ENCODE results near the gene GTF2I. TPM values are rescaled to one million over a fixed set of nuclear protein-coding genes. Genes with fewer than 3 reads are reported as not detected.
"Not testable (repeated sequence)": the region's sequence is repeated elsewhere in the genome, so short reads cannot be mapped to it uniquely, and the experiment has no call there.

The GTF2I gene
- total and polyA plus RNA-seq, 4 donors, result 196 to 361 (median 271) TPM

DNA sequence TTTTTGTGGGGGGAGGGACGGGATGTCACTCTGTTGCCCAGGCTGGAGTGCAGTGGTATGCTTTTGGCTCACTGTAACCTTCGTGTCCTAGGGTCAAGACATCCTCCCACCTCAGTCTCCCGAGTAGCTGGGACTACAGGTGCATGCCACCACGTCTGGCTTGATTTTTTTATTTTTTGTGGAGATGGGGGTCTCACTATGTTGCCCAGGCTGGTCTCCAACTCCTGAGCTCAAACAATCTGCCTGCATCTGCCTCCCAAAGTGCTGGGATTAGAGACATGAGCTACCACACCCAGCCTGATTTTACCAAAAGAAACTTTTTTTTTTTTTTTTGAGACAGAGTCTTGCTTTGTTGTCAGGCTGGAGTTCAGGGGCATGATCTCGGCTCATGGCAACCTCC lies 10.0 kb downstream of the GTF2I start:
- not testable (repeated sequence) for H3K27me3 ChIP-seq (ENCODE audit: control insufficient read depth, insufficient read depth, low read length); H3K27ac ChIP-seq (ENCODE audit: low read depth, low read length); H3K9me3 ChIP-seq (ENCODE audit: control insufficient read depth, insufficient read depth, low read length); DNase-seq (ENCODE audit: low read depth in 4 of 6, low spot score in 6 of 6); H3K4me3 ChIP-seq (ENCODE audit: low read depth, low read length)
- no CpG with 5 or more reads among the region's 5 CpGs for WGBS (ENCODE audit: insufficient coverage)
- Histone ChIP-seq H3K4me1 (ENCODE audit: control insufficient read depth, insufficient read depth, low read length) (peaks cover 12% of the 10 kb centered on the region), H3K36me3 (ENCODE audit: control insufficient read depth, insufficient read depth, low read length) (peaks cover 19% of the 10 kb centered on the region)

DNA sequence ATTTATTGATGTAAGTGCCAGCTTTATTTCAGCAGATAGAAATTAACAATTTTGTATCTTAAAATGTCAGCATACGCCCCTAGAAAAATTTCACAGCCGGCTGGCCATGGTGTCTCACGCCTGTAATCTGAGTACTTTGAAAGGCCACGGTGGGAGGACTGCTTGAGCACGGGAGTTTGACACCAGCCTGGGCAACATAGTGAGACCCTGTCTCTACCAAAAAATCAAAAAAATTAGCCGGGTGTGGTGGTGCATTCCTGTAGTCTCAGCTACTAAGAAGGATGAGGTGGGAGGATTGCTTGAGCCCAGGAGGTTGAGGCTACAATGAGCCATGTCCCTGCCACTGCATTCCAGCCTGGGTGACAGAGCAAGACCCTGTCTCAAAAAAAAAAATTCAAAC lies 14.1 kb downstream of the GTF2I start:
- Histone ChIP-seq H3K9me3 (ENCODE audit: control insufficient read depth, insufficient read depth, low read length) (no peaks in the 10 kb centered on the region), H3K4me3 (ENCODE audit: low read depth, low read length) (no peak overlapping the region), H3K27me3 (ENCODE audit: control insufficient read depth, insufficient read depth, low read length) (no peaks in the 10 kb centered on the region), H3K4me1 (ENCODE audit: control insufficient read depth, insufficient read depth, low read length) (peaks cover 4% of the 10 kb centered on the region), H3K36me3 (ENCODE audit: control insufficient read depth, insufficient read depth, low read length) (peaks cover 29% of the 10 kb centered on the region), H3K27ac (ENCODE audit: low read depth, low read length) (no peak overlapping the region)
- 83% methylated on average over 3 of the region's 6 CpGs for whole genome bisulfite sequencing (ENCODE audit: insufficient coverage)
- DNase-seq (ENCODE audit: low read depth in 4 of 6, low spot score in 6 of 6), result no peak

DNA sequence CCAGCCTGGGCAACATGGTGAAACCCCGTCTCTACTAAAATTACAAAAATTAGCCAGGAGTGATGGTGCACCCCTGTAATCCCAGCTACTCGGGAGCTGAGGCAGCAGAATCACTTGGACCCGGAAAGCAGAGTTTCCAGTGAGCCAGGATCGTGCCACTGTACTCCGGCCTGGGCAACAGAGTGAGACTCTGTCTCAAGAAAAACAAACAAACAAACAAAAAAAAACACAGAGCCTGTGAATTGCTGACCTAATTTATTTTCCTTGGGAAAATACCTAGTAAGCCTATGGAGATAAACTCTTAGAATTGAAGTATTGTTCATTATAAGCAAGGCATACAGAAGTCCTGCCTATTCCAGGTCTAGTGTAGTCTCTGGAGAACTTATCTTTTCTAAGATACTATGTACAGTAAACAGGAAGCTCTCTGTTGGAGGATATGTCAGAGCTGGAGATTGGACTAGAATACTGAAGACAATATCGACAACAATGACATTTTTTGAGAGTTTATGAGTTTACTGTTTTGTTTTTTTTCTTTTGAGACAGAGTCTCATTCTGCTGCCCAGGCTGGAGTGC lies 14.9 kb downstream of the GTF2I start:
- Histone ChIP-seq H3K36me3 (ENCODE audit: control insufficient read depth, insufficient read depth, low read length) (peaks cover 21% of the 10 kb centered on the region), H3K9me3 (ENCODE audit: control insufficient read depth, insufficient read depth, low read length) (no peaks in the 10 kb centered on the region), H3K4me3 (ENCODE audit: low read depth, low read length) (no peak overlapping the region), H3K27me3 (ENCODE audit: control insufficient read depth, insufficient read depth, low read length) (no peaks in the 10 kb centered on the region), H3K4me1 (ENCODE audit: control insufficient read depth, insufficient read depth, low read length) (peaks cover 4% of the 10 kb centered on the region), H3K27ac (ENCODE audit: low read depth, low read length) (no peak overlapping the region)
- WGBS (ENCODE audit: insufficient coverage), result 55% methylated on average over 5 of the region's 6 CpGs
- DNase-seq (ENCODE audit: low read depth in 4 of 6, low spot score in 6 of 6), result no peak

DNA sequence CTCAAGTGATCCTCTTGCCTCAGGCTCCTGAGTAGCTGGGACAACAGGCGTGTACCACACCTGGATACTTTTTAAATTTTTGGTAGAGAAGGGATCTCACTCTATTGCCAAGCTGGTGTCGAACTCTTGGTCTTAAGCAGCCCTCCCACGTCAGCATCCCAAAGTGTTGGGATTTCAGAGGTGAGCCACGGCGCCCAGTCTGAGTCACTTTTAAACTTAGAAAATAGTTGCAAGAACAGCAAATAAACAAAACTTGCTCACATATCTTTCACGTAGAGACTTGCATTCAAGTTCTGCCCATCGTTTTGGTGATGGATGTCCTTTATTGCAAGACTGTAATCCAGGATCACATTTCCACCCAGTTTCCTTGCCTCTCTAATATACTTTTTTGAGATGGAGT lies 16.6 kb downstream of the GTF2I start:
- Histone ChIP-seq H3K9me3 (ENCODE audit: control insufficient read depth, insufficient read depth, low read length) (no peaks in the 10 kb centered on the region), H3K4me1 (ENCODE audit: control insufficient read depth, insufficient read depth, low read length) (peaks cover 4% of the 10 kb centered on the region), H3K36me3 (ENCODE audit: control insufficient read depth, insufficient read depth, low read length) (peaks cover 19% of the 10 kb centered on the region), H3K27ac (ENCODE audit: low read depth, low read length) (no peak overlapping the region), H3K4me3 (ENCODE audit: low read depth, low read length) (no peak overlapping the region), H3K27me3 (ENCODE audit: control insufficient read depth, insufficient read depth, low read length) (no peaks in the 10 kb centered on the region)
- 83% methylated on average over 3 of the region's 7 CpGs for WGBS (ENCODE audit: insufficient coverage)
- no peak for DNase-seq (ENCODE audit: low read depth in 4 of 6, low spot score in 6 of 6)

DNA sequence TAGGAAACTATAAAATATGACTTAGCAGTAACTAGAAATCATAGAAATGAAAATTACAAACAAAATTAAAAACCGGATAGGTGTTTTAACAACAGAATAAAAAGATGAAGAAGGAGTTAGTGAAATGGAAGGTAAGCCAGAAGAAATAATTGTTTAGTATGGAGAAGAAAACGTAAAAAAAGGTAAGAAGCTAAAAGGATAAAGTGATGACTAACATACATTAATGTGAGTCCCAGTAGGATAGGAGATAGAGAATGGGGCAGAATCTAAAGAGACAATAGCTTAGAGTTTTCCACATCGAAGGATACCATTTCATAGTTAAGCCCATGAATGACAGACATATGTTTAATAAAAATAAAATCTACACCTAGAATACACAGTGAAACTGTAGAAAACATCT lies 25.3 kb downstream of the GTF2I start:
- Histone ChIP-seq H3K27me3 (ENCODE audit: control insufficient read depth, insufficient read depth, low read length) (no peaks in the 10 kb centered on the region), H3K4me3 (ENCODE audit: low read depth, low read length) (no peak overlapping the region), H3K4me1 (ENCODE audit: control insufficient read depth, insufficient read depth, low read length) (no peaks in the 10 kb centered on the region), H3K9me3 (ENCODE audit: control insufficient read depth, insufficient read depth, low read length) (no peaks in the 10 kb centered on the region), H3K27ac (ENCODE audit: low read depth, low read length) (no peak overlapping the region), H3K36me3 (ENCODE audit: control insufficient read depth, insufficient read depth, low read length) (peaks cover 17% of the 10 kb centered on the region)
- DNase-seq (ENCODE audit: low read depth in 4 of 6, low spot score in 6 of 6), result no peak
- 83% methylated on average over 1 of the region's 3 CpGs for WGBS (ENCODE audit: insufficient coverage)

DNA sequence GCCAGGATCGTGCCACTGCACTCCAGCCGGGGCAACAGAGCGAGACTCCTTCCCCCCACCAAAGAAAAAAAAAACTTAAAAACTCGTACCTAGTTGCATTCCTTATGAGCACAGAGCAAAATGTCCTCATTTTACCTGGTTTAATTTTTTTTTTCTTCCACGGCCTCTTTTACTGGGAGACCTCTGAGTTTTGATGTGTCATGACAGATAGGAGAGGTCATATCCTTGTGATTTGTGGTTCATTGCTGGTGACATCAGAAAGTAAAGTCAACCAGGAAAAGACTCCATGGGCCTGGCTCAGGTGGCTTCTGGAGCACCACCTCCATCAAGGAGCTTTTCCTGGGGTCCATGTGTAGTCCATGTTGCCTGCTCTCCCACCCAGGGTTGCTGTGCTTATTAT lies 26.3 kb downstream of the GTF2I start:
- WGBS (ENCODE audit: insufficient coverage), result 100% methylated on average over 3 of the region's 5 CpGs
- H3K4me3 ChIP-seq (ENCODE audit: low read depth, low read length), result no peak overlapping the region
- H3K9me3 ChIP-seq (ENCODE audit: control insufficient read depth, insufficient read depth, low read length), result no peaks in the 10 kb centered on the region
- H3K4me1 ChIP-seq (ENCODE audit: control insufficient read depth, insufficient read depth, low read length), result no peaks in the 10 kb centered on the region
- peaks cover 17% of the 10 kb centered on the region for H3K36me3 ChIP-seq (ENCODE audit: control insufficient read depth, insufficient read depth, low read length)
- no peaks in the 10 kb centered on the region for H3K27me3 ChIP-seq (ENCODE audit: control insufficient read depth, insufficient read depth, low read length)
- no peak for DNase-seq (ENCODE audit: low read depth in 4 of 6, low spot score in 6 of 6)
- H3K27ac ChIP-seq (ENCODE audit: low read depth, low read length), result no peak overlapping the region

DNA sequence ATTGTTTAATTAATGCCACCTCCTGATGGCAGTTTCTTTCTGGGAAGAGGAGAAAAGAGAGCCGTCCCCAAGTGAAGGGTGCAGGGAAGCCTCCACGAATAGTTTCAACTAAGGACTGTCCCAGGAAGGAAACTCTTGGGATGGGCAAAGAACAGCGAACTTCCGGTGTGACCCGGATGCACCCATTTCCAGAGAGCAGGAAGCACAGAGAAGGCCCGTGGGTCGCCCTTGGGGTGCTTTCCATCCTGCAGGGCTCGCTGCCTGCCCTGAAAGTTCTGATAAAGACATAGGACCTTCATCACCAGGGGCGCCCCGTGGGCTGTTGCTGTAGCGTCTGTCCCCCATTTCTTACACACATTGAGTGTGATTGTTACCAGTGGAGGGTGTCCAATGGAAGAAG lies 27.0 kb downstream of the GTF2I start:
- Histone ChIP-seq H3K27me3 (ENCODE audit: control insufficient read depth, insufficient read depth, low read length) (no peaks in the 10 kb centered on the region), H3K36me3 (ENCODE audit: control insufficient read depth, insufficient read depth, low read length) (peaks cover 20% of the 10 kb centered on the region), H3K4me3 (ENCODE audit: low read depth, low read length) (no peak overlapping the region), H3K4me1 (ENCODE audit: control insufficient read depth, insufficient read depth, low read length) (no peaks in the 10 kb centered on the region), H3K9me3 (ENCODE audit: control insufficient read depth, insufficient read depth, low read length) (no peaks in the 10 kb centered on the region), H3K27ac (ENCODE audit: low read depth, low read length) (no peak overlapping the region)
- no peak for DNase-seq (ENCODE audit: low read depth in 4 of 6, low spot score in 6 of 6)
- WGBS (ENCODE audit: insufficient coverage), result 97% methylated on average over 7 of the region's 11 CpGs

DNA sequence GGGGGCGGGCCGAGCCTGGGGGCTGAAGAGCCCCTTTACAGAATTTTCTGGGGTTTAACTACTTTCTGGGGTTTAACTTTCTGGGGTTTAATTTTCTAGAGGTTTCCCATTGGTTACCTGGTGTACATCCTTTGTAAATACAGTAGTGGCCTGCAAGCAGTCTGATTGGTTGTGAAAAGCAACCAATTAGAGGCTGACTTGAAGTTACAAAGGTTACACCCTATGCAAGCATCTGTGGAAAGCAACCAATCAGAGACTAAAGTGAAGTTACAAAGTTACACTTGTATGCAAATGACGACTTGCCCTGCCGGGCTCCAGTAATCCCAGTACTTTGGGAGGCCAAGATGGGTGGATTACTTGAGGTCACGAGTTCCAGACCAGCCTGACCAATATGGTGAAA lies 27.4 kb downstream of the GTF2I start:
- WGBS (ENCODE audit: insufficient coverage), result 93% methylated on average over 3 of the region's 5 CpGs
- H3K27ac ChIP-seq (ENCODE audit: low read depth, low read length), result no peak overlapping the region
- H3K27me3 ChIP-seq (ENCODE audit: control insufficient read depth, insufficient read depth, low read length), result no peaks in the 10 kb centered on the region
- peaks cover 25% of the 10 kb centered on the region for H3K36me3 ChIP-seq (ENCODE audit: control insufficient read depth, insufficient read depth, low read length)
- no peak overlapping the region for H3K4me3 ChIP-seq (ENCODE audit: low read depth, low read length)
- no peaks in the 10 kb centered on the region for H3K4me1 ChIP-seq (ENCODE audit: control insufficient read depth, insufficient read depth, low read length)
- no peaks in the 10 kb centered on the region for H3K9me3 ChIP-seq (ENCODE audit: control insufficient read depth, insufficient read depth, low read length)
- DNase-seq (ENCODE audit: low read depth in 4 of 6, low spot score in 6 of 6), result no peak

DNA sequence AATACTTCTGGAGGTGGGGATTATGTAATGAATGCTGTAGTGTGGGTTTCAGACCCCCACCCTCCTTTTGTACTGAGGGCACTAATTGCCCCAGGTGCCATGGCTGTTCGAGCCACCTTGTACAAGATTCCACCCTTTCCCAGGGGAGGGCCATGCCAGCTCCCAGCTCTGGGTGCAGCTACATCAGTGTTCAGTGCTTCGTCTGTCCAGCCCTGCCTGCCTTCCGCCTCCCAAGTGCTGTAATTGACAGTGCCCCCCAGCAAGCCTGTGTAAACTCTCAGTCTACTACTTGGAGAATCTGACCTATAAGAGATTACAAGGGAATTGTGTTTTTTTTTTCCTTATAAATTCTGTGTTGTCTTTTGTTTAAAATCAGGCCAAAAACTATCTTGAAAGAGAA lies 33.0 kb downstream of the GTF2I start:
- no peaks in the 10 kb centered on the region for H3K27me3 ChIP-seq (ENCODE audit: control insufficient read depth, insufficient read depth, low read length)
- DNase-seq (ENCODE audit: low read depth in 4 of 6, low spot score in 6 of 6), result no peak
- H3K9me3 ChIP-seq (ENCODE audit: control insufficient read depth, insufficient read depth, low read length), result peaks cover 3% of the 10 kb centered on the region
- no peak overlapping the region for H3K4me3 ChIP-seq (ENCODE audit: low read depth, low read length)
- no peaks in the 10 kb centered on the region for H3K4me1 ChIP-seq (ENCODE audit: control insufficient read depth, insufficient read depth, low read length)
- H3K36me3 ChIP-seq (ENCODE audit: control insufficient read depth, insufficient read depth, low read length), result peaks cover 54% of the 10 kb centered on the region
- H3K27ac ChIP-seq (ENCODE audit: low read depth, low read length), result no peak overlapping the region
- WGBS (ENCODE audit: insufficient coverage), result 88% methylated on average over 1 of the region's 3 CpGs

DNA sequence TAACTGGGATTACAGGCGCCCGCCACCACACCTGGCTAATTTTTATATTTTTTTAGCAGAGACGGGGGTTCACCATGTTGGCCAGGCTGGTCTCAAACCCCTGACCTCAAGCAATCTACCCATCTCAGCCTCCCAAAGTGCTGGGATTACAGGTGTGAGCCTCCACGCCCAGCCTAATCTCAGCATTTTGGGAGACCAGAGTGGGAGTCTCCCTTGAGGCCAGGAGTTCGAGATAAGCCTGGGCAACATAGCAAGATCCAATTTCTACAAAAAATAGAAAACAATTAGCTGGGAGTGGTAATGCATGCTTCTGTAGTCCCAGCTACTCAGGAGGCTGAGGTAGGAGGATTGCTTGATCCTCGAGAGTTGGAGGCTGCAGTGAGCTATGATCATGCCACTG lies 46.9 kb downstream of the GTF2I start:
- H3K27ac ChIP-seq (ENCODE audit: low read depth, low read length); H3K9me3 ChIP-seq (ENCODE audit: control insufficient read depth, insufficient read depth, low read length); DNase-seq (ENCODE audit: low read depth in 4 of 6, low spot score in 6 of 6); H3K27me3 ChIP-seq (ENCODE audit: control insufficient read depth, insufficient read depth, low read length); H3K4me3 ChIP-seq (ENCODE audit: low read depth, low read length); H3K4me1 ChIP-seq (ENCODE audit: control insufficient read depth, insufficient read depth, low read length): not testable (repeated sequence)
- peaks cover 66% of the 10 kb centered on the region for H3K36me3 ChIP-seq (ENCODE audit: control insufficient read depth, insufficient read depth, low read length)
- WGBS (ENCODE audit: insufficient coverage), result 83% methylated on average over 2 of the region's 6 CpGs
